Measurements from ENCODE around the gene KCNH4.

Gene KCNH4

GRCh38 chr17:42135664-42136653, 45.0 kb downstream of the KCNH4 start:
- no peak for DNase-seq

DNA sequence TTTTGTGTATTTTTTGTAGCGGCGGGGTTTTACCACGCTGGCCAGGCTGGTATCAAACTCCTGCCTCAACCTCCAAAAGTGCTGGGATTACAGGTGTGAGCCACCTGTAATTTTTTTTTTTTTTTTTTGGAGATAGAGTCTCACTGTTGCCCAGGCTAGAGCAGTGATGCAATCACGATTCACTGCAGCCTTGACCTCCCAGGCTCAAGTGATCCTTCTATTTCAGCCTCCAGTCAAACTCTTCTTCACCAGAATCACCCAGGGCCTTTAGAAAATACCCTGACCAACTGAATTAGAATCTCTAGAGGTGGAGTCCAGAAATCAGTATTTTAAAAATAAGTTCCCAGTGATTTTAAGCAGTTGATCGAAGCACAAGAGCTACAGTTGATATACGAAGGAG, 45.8 kb downstream of the KCNH4 start:
- DNase-seq: no peak

DNA sequence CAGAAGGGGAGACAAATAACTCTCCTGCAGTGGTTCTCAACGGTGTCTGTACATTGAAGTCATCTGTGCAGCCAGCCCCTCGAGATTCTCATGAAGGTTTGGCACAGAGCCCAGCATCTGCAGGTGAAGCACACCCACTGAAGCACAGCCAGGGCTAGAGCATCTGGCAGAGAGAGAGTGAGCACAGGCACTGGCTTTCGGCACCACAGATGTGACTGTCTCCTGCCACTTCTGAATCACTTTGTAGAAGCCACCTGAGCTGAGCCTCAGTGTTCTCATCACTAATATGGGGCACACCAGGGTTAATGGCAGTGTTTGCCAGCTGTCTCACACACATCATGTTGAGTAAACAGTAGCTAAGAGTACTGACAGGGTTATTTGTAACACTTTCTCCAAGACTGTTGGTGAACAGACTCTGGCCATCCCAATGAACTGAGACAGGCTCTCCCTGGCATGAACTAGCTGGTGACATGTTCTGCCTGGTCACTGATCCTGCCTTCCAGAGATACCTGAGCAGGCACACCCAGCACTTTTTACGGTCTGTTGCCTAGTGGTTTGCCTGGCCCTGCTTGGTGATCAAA, 47.4 kb downstream of the KCNH4 start:
- peak; percentile 67 to 85 for DNase-seq

- DNase-seq: no peak
These were observed 48.0 kb downstream of the KCNH4 start for GRCh38 chr17:42132941-42133340.

DNA sequence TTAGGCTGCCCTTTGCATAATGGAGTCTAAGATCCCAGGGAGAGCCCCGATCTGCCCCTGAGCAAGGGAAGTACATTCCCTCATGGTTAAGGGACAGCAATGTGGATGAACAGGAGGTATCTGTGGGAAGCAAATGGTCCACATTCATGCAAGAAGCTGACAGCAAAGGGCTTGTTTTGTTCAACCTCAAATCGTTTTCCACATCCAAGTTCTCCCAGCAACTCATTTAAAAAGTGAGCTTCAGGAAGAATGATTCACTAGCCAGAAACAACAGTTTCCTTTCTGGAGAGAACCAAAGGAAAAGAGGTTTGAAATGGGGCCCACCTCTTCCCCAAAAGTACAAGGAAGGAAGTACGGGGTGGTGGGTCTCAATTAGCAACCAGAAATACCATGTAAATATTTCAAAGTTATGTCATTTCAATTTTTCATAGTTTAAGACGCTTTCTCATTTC, 48.9 kb downstream of the KCNH4 start:
- no peak for DNase-seq

GRCh38 chr17:42131232-42131631, 49.7 kb downstream of the KCNH4 start:
- DNase-seq: no peak

DNA sequence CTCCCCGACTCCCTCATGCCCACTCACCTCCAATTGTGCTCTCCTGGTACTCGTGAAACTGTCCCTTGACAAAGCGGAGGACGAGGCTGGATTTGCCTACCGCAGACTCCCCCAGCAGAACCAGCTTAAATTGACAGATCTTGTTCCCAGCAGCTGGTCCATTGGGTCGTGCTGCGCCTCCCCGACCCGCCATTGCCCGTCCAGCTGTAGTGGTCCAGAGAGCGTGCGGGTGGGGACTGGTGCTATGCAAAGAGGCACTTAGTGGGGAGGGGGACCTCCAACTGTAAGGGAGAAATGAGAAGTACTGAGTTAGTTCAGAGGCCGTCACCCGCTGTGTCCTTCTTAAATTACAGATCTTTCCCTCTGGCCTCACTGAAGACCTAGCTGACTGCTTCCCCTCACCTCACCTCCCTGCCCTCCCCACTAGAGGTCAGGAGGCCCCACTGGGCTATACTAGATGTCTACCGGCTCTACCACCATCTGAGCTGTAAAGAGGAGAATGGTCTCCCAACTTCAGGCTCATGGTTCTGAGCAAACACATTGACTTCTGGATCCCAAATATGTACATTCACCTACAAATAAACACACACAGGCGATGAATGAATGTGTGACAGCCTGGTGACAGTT, 50.5 kb downstream of the KCNH4 start:
- no peak for DNase-seq

DNA sequence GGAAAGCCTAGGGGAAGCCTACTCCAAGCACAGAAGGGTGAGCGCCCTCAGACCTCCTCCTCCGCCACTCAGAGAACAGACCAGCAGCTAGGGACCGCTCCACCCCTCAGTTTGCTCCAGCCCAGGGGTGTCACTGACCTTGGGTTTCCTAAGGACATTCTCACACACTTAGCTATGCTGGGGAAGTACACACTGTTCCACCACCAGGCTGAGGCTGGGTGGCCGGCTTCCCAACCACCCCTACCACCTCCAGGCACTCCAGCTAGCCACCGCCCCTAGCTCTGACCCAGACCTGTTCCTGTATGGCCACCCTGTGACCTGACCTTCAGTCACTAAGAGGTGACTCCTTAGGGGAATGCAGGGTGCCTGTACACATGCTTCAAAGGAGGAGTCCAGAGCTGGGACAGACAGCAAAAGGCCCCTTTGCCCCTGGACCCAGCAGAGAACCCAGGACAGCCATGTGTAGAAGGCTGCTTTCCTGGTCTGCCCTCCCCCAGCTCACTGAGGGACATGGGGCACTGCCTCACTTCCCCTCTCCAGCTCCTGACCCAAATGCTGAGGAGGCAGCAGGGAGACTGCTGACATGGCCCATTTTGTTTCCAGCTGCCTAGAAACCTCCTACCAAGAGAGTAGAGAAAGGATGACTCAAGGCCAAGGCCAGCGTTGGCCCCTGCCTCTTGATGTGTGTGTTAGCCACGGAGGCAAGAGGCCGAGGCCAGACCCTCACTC, 51.7 kb downstream of the KCNH4 start:
- DNase-seq: no peak

GRCh38 chr17:42127414-42127813, 53.5 kb downstream of the KCNH4 start:
- no peak for DNase-seq

DNA sequence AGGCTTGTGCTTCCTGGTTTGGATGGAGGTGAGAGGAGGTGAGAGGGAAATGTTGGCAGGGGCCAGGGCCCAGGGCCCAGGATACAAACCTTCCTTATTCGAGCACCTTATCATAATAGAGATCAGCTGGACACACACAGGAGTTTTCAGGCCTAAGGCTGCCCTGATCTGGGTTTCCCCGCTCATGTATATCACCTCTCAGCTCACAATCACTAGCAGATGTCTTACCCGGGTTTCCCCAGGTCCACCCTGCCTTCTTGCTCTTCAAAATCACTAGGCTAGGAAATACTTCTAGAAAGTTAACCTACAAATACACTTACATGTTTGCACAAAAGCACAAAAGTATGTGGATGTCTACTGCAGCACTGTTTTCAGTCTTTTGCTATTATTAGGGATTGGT, 54.1 kb downstream of the KCNH4 start:
- DNase-seq: no peak

- DNase-seq: no peak
These were observed 55.4 kb downstream of the KCNH4 start for GRCh38 chr17:42125565-42125964.

DNA sequence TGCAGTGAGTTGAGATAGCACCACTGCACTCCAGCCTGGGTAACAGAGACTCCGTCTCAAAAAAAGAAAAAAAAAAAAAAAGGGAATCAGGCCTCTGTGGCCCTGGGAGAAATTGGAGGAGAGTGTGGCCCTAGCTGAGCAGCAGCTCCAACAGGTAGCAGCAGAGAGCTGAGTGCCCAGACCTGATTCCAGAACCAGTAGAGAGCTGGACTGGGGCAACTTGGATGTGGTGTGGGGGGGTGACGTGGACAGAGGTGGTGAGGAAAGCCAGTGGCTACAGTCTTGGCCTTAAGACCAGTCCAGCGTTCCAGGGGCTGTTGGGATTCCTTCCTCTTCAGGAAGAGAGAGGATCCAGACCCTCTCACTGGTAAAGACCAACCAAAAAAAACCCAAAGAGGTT, 56.7 kb downstream of the KCNH4 start:
- no peak for DNase-seq

DNA sequence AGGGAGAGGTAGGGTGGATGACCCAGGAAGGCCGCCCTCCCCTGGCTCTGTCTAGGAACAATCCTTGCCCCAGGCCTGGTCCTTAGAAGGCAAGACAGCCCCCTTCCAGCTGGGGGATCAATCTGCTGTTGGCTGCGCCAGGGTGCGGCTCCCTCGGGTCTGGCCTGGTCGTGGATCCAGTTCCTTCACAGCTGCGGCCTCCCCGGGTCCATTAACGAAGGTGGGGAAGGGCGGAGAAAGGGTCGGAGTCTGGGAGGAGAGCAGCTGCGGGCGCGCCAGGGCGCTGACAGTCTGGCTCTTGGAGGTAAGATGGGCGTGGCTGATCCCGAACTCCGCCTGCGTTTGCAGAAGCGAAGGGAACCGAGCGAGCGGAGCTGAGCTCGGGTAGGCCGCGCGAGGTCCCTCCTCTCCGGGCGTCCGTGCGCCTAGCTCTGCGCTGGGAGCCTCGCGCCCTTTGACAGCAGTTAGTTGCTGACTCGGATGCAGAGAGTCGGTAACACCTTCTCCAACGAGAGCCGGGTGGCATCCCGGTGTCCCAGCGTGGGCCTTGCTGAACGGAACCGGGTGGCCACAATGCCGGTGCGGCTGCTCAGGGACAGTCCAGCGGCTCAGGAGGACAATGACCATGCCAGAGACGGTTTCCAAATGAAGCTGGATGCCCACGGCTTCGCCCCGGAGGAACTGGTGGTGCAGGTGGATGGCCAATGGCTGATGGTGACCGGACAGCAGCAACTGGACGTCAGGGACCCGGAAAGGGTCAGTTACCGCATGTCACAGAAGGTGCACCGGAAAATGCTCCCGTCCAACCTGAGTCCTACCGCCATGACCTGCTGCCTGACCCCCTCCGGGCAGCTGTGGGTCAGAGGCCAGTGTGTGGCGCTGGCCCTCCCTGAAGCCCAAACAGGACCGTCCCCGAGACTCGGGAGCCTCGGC, 58.3 kb downstream of the KCNH4 start, which contains the start of gene HSPB9:
HSPB9 (plus strand) TSS at position 434 of the 933 bp plus-strand sequence; CDS start at position 481, 47 bp downstream.
- DNase-seq: peak; percentile 61 to 78

DNA sequence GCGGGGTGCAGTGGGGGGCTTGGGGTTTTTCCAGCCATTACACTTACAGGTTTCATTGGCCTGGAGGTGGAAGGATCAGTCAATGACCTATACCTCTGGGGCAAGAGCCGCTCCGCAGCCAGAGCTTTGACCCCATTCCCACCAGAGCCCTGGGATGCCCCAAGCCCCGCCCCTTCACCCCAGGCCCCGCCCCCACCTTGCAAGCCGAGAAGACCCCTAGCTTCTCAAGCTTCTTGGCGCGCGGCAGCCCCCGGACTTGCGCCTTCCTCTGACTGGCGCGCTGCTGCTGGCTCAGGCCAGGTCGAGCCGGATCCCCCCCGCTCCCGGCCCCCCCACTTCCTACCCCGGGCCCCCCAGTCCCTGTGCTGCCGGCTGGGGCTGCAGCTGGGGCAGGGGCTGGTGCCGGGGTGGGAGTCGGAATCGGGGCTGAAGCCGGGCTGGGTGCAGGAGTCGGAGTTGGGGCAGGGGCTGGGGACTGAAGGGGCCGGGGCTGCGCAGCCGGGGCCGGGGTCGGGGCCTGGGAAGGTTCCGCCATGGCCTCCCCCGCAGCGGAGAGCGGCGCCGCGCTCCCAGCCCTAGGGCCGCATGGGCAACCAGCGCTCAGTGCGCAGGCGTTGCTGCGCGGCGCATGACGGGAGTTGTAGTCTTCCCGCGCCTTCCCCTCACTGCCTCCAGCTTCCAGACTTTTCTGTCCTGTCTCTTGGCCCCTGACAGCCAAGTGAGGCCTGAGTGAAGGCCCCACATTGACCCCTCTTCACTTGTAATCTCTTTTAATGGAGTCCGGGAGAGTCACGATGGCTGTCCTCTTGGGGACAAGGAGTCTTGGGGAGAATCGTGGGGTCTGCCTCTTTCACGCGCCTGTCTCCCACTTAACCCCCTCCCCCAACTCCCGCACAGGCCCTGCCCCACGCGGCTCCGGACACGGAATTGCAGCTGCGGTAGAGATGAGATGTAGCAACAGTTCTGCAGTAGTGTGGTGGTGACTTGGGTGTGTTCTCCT, 59.9 kb downstream of the KCNH4 start, which contains the start of gene KAT2A:
KAT2A (minus strand) TSS at position 598 of the 1,000 bp plus-strand sequence; CDS start at position 535, 63 bp downstream.
- peak; percentile 70 to 85 for DNase-seq

- no peak for DNase-seq
These were observed 60.7 kb downstream of the KCNH4 start for GRCh38 chr17:42120161-42120769.

DNA sequence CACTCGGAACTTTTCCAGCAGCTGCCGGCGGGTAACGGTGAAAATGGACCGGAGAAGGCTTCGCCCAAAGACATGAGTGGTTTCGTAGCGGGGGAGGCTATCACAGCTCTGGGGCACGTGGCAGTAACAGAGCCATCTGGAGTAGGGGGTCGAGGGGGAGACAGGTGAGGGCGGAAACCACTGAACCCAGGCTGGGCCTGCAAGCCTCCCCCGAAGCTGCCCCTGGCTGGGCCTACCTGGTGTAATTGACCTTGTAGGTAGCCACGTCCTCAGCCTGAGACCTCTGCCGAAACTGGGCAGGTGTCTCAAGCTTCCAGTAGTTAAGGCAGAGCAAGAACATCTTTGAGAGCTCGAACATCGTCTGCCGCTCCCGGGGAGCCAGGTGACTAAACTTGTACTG, 61.6 kb downstream of the KCNH4 start:
- DNase-seq: no peak

GRCh38 chr17:42118545-42118944, 62.4 kb downstream of the KCNH4 start:
- peak; percentile 15 to 47 for DNase-seq

GRCh38 chr17:42118126-42118510, 62.8 kb downstream of the KCNH4 start:
- DNase-seq: no peak

GRCh38 chr17:42117397-42118125, 63.4 kb downstream of the KCNH4 start:
- DNase-seq: no peak
